ENCODE data around the gene SORBS1. TPM values are rescaled to one million over a fixed set of nuclear protein-coding genes. Genes with fewer than 3 reads are reported as not detected.

SORBS1 gene
- total and polyA plus RNA-seq, 4 experiments from 2014 or later, result 0.67 to 0.93 (median 0.75) TPM; not detected in 1

- H3K36me3 Mint-ChIP-seq, result no peaks in the 10 kb centered on the region
- H3K4me1 ChIP-seq (ENCODE audit: insufficient read depth, low read length), result no peaks in the 10 kb centered on the region
- intact Hi-C loops (cut with micrococcal nuclease), result no loop called here
- CTCF ChIA-PET (ENCODE audit: partially characterized antibody), result interaction anchor here (0.9 to 1.1 kb wide), 2 partner anchors 13 to 28 kb away, joined by 5 to 7 read pairs; no protein-coding TSS in a partner anchor
- H3K27me3 ChIP-seq (ENCODE audit: insufficient read depth, low read length), result no peaks in the 10 kb centered on the region
- DNase-seq, result no peak
- no peaks in the 10 kb centered on the region for H3K9me3 ChIP-seq (ENCODE audit: control insufficient read depth in 1 of 2, low read length in 2 of 2)
- no peaks in the 10 kb centered on the region for H3K9me3 Mint-ChIP-seq
- no peak overlapping the region for H3K4me3 Mint-ChIP-seq
- no peaks in the 10 kb centered on the region for H3K4me1 Mint-ChIP-seq
- no peak overlapping the region for H3K27ac Mint-ChIP-seq
- H3K27me3 Mint-ChIP-seq, result peaks cover 5 to 7% of the 10 kb centered on the region in 2 donors
- H3K4me3 ChIP-seq (ENCODE audit: low read length in 2 of 2), result no peak overlapping the region
- H3K36me3 ChIP-seq (ENCODE audit: insufficient read depth, low read length), result no peaks in the 10 kb centered on the region
- POLR2A ChIA-PET (ENCODE audit: partially characterized antibody), result no interaction called here
- no peak overlapping the region for H3K27ac ChIP-seq (ENCODE audit: low read depth, low read length)
These were observed 102.3 kb downstream of the SORBS1 start for GRCh38 chr10:95458871-95459270.

- peaks cover 5 to 7% of the 10 kb centered on the region in 2 donors for H3K27me3 Mint-ChIP-seq
- Histone ChIP-seq H3K4me1 (ENCODE audit: insufficient read depth, low read length) (no peaks in the 10 kb centered on the region), H3K4me3 (ENCODE audit: low read length in 2 of 2) (no peak overlapping the region), H3K9me3 (ENCODE audit: control insufficient read depth in 1 of 2, low read length in 2 of 2) (no peaks in the 10 kb centered on the region), H3K36me3 (ENCODE audit: insufficient read depth, low read length) (no peaks in the 10 kb centered on the region), H3K27ac (ENCODE audit: low read depth, low read length) (no peak overlapping the region), H3K27me3 (ENCODE audit: insufficient read depth, low read length) (no peaks in the 10 kb centered on the region)
- no peaks in the 10 kb centered on the region for H3K4me1 Mint-ChIP-seq
- POLR2A ChIA-PET (ENCODE audit: partially characterized antibody), result no interaction called here
- intact Hi-C loops (cut with micrococcal nuclease), result no loop called here
- CTCF ChIA-PET (ENCODE audit: partially characterized antibody), result no interaction called here
- H3K36me3 Mint-ChIP-seq, result no peaks in the 10 kb centered on the region
- DNase-seq, result no peak
- no peak overlapping the region for H3K27ac Mint-ChIP-seq
- no peak overlapping the region for H3K4me3 Mint-ChIP-seq
- H3K9me3 Mint-ChIP-seq, result no peaks in the 10 kb centered on the region
These were observed 103.2 kb downstream of the SORBS1 start for GRCh38 chr10:95458014-95458413.

- peaks cover 5 to 7% of the 10 kb centered on the region in 2 donors for H3K27me3 Mint-ChIP-seq
- H3K36me3 ChIP-seq (ENCODE audit: insufficient read depth, low read length), result no peaks in the 10 kb centered on the region
- H3K9me3 ChIP-seq (ENCODE audit: control insufficient read depth in 1 of 2, low read length in 2 of 2), result no peaks in the 10 kb centered on the region
- DNase-seq, result no peak
- H3K27ac Mint-ChIP-seq, result no peak overlapping the region
- intact Hi-C loops (cut with micrococcal nuclease), result no loop called here
- CTCF ChIA-PET (ENCODE audit: partially characterized antibody), result no interaction called here
- H3K4me1 Mint-ChIP-seq, result no peaks in the 10 kb centered on the region
- H3K27ac ChIP-seq (ENCODE audit: low read depth, low read length), result no peak overlapping the region
- POLR2A ChIA-PET (ENCODE audit: partially characterized antibody), result no interaction called here
- no peaks in the 10 kb centered on the region for H3K9me3 Mint-ChIP-seq
- H3K27me3 ChIP-seq (ENCODE audit: insufficient read depth, low read length), result no peaks in the 10 kb centered on the region
- no peak overlapping the region for H3K4me3 ChIP-seq (ENCODE audit: low read length in 2 of 2)
- no peak overlapping the region for H3K4me3 Mint-ChIP-seq
- H3K4me1 ChIP-seq (ENCODE audit: insufficient read depth, low read length), result no peaks in the 10 kb centered on the region
- H3K36me3 Mint-ChIP-seq, result no peaks in the 10 kb centered on the region
These were observed 103.8 kb downstream of the SORBS1 start for GRCh38 chr10:95457319-95457886.

- Mint-ChIP-seq H3K4me1 (no peaks in the 10 kb centered on the region), H3K36me3 (no peaks in the 10 kb centered on the region), H3K4me3 (no peak overlapping the region), H3K27me3 (peaks cover 5 to 7% of the 10 kb centered on the region in 2 donors), H3K9me3 (no peaks in the 10 kb centered on the region), H3K27ac (no peak overlapping the region)
- intact Hi-C loops (cut with micrococcal nuclease), result no loop called here
- ChIA-PET CTCF (ENCODE audit: partially characterized antibody) (interaction anchor here (2.7 kb wide), 1 partner anchor 10 kb away, joined by 11 read pairs; no protein-coding TSS in a partner anchor), POLR2A (ENCODE audit: partially characterized antibody) (interaction anchor here (0.7 kb wide), 1 partner anchor 91 kb away, joined by 3 read pairs; no protein-coding TSS in a partner anchor)
- no peaks in the 10 kb centered on the region for H3K27me3 ChIP-seq (ENCODE audit: insufficient read depth, low read length)
- no peak for DNase-seq
- no peak overlapping the region for H3K27ac ChIP-seq (ENCODE audit: low read depth, low read length)
- no peaks in the 10 kb centered on the region for H3K9me3 ChIP-seq (ENCODE audit: control insufficient read depth in 1 of 2, low read length in 2 of 2)
- H3K4me3 ChIP-seq (ENCODE audit: low read length in 2 of 2), result no peak overlapping the region
- H3K36me3 ChIP-seq (ENCODE audit: insufficient read depth, low read length), result no peaks in the 10 kb centered on the region
- no peaks in the 10 kb centered on the region for H3K4me1 ChIP-seq (ENCODE audit: insufficient read depth, low read length)
These were observed 104.7 kb downstream of the SORBS1 start for GRCh38 chr10:95456516-95456915.

- no peak overlapping the region for H3K4me3 Mint-ChIP-seq
- CTCF ChIA-PET (ENCODE audit: partially characterized antibody), result interaction anchor here (2.7 kb wide), 1 partner anchor 9 kb away, joined by 11 read pairs; no protein-coding TSS in a partner anchor
- POLR2A ChIA-PET (ENCODE audit: partially characterized antibody), result no interaction called here
These were observed 106.2 kb downstream of the SORBS1 start for GRCh38 chr10:95454940-95455339.

GRCh38 chr10:95454356-95454755, 106.8 kb downstream of the SORBS1 start:
- no peak overlapping the region for H3K4me3 ChIP-seq (ENCODE audit: low read length in 2 of 2)
- H3K4me1 ChIP-seq (ENCODE audit: insufficient read depth, low read length), result no peaks in the 10 kb centered on the region
- no peaks in the 10 kb centered on the region for H3K36me3 Mint-ChIP-seq
- no peaks in the 10 kb centered on the region for H3K9me3 ChIP-seq (ENCODE audit: control insufficient read depth in 1 of 2, low read length in 2 of 2)
- CTCF ChIA-PET (ENCODE audit: partially characterized antibody), result interaction anchor here (2.1 to 2.7 kb wide), 2 partner anchors 8 to 24 kb away, joined by 9 to 11 read pairs; no protein-coding TSS in a partner anchor
- H3K36me3 ChIP-seq (ENCODE audit: insufficient read depth, low read length), result no peaks in the 10 kb centered on the region
- H3K4me3 Mint-ChIP-seq, result no peak overlapping the region
- H3K27me3 ChIP-seq (ENCODE audit: insufficient read depth, low read length), result no peaks in the 10 kb centered on the region
- no peak for DNase-seq
- H3K27me3 Mint-ChIP-seq, result peaks cover 3 to 7% of the 10 kb centered on the region in 2 donors
- H3K9me3 Mint-ChIP-seq, result no peaks in the 10 kb centered on the region
- intact Hi-C loops (cut with micrococcal nuclease), result no loop called here
- H3K27ac ChIP-seq (ENCODE audit: low read depth, low read length), result no peak overlapping the region
- POLR2A ChIA-PET (ENCODE audit: partially characterized antibody), result no interaction called here
- no peak overlapping the region for H3K27ac Mint-ChIP-seq
- no peaks in the 10 kb centered on the region for H3K4me1 Mint-ChIP-seq

More at GRCh38 chr10:95454940-95455339, 106.2 kb downstream of the SORBS1 start:
- no peaks in the 10 kb centered on the region for H3K9me3 ChIP-seq (ENCODE audit: control insufficient read depth in 1 of 2, low read length in 2 of 2)
- intact Hi-C loops (cut with micrococcal nuclease), result no loop called here
- Mint-ChIP-seq H3K27ac (no peak overlapping the region), H3K9me3 (no peaks in the 10 kb centered on the region), H3K27me3 (peaks cover 5 to 7% of the 10 kb centered on the region in 2 donors), H3K36me3 (no peaks in the 10 kb centered on the region), H3K4me1 (no peaks in the 10 kb centered on the region)
- no peak overlapping the region for H3K4me3 ChIP-seq (ENCODE audit: low read length in 2 of 2)
- no peaks in the 10 kb centered on the region for H3K4me1 ChIP-seq (ENCODE audit: insufficient read depth, low read length)
- no peaks in the 10 kb centered on the region for H3K36me3 ChIP-seq (ENCODE audit: insufficient read depth, low read length)
- no peaks in the 10 kb centered on the region for H3K27me3 ChIP-seq (ENCODE audit: insufficient read depth, low read length)
- no peak for DNase-seq
- H3K27ac ChIP-seq (ENCODE audit: low read depth, low read length), result no peak overlapping the region

- H3K36me3 Mint-ChIP-seq, result no peaks in the 10 kb centered on the region
- H3K4me1 Mint-ChIP-seq, result no peaks in the 10 kb centered on the region
- CTCF ChIA-PET (ENCODE audit: partially characterized antibody), result interaction anchor here (2.1 to 2.5 kb wide), 2 partner anchors 21 to 22 kb away, joined by 9 to 19 read pairs; no protein-coding TSS in a partner anchor
- no peak overlapping the region for H3K27ac Mint-ChIP-seq
- Histone ChIP-seq H3K36me3 (ENCODE audit: insufficient read depth, low read length) (no peaks in the 10 kb centered on the region), H3K27ac (ENCODE audit: low read depth, low read length) (no peak overlapping the region), H3K4me3 (ENCODE audit: low read length in 2 of 2) (no peak overlapping the region), H3K27me3 (ENCODE audit: insufficient read depth, low read length) (no peaks in the 10 kb centered on the region), H3K4me1 (ENCODE audit: insufficient read depth, low read length) (no peaks in the 10 kb centered on the region), H3K9me3 (ENCODE audit: control insufficient read depth in 1 of 2, low read length in 2 of 2) (no peaks in the 10 kb centered on the region)
- POLR2A ChIA-PET (ENCODE audit: partially characterized antibody), result no interaction called here
- no peak overlapping the region for H3K4me3 Mint-ChIP-seq
- DNase-seq, result no peak
- intact Hi-C loops (cut with micrococcal nuclease), result no loop called here
- no peaks in the 10 kb centered on the region for H3K9me3 Mint-ChIP-seq
- H3K27me3 Mint-ChIP-seq, result peaks cover 5 to 9% of the 10 kb centered on the region in 2 donors
These were observed 109.3 kb downstream of the SORBS1 start for GRCh38 chr10:95451568-95452524.

Measured in CD4-positive, alpha-beta memory T cell (primary cell).